ENCODE results near the gene USP36. TPM values are rescaled to one million over a fixed set of nuclear protein-coding genes. Genes with fewer than 3 reads are reported as not detected.
A peak's percentile ranks its signal among the peaks of the same experiment; 100 is the strongest.

The USP36 gene
- total RNA-seq, 3 donors from 2014 or later, result 50.2 to 58.8 (median 55.4) TPM

DNA sequence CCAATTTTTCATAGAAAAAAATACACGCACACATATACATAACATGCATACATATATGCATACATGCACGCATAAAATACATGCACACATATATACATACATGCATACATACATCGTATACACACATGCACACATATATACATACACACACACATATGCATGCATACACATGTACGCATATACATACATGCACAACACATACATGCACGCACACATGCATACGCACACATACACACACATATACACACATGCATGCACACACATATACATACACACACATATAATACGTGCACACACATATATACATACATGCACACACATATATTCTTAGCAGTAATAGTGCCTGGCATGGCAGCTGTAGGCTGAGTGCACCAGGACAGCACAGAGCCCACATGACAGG, 24.9 kb downstream of the USP36 start:
- intact Hi-C loops (cut with DNase I; ENCODE audit: low total_unique reads), result no loop called here
- H3K27me3 ChIP-seq, result no peaks in the 10 kb centered on the region
- H3K4me1 ChIP-seq, result no peaks in the 10 kb centered on the region
- no peak overlapping the region for H3K27ac ChIP-seq
- no peaks in the 10 kb centered on the region for H3K9me3 ChIP-seq
- no peak overlapping the region for H3K4me3 ChIP-seq
- no peak for DNase-seq (ENCODE audit: low spot score in 2 of 2)
- peaks cover 5% of the 10 kb centered on the region for H3K36me3 ChIP-seq
- TF ChIP-seq POLR2A (IDR thresholded peaks at IDR 0.05) (no peak), POLR2AphosphoS5 (IDR thresholded peaks at IDR 0.05) (no peak)
- TF ChIP-seq, protein P1, sequence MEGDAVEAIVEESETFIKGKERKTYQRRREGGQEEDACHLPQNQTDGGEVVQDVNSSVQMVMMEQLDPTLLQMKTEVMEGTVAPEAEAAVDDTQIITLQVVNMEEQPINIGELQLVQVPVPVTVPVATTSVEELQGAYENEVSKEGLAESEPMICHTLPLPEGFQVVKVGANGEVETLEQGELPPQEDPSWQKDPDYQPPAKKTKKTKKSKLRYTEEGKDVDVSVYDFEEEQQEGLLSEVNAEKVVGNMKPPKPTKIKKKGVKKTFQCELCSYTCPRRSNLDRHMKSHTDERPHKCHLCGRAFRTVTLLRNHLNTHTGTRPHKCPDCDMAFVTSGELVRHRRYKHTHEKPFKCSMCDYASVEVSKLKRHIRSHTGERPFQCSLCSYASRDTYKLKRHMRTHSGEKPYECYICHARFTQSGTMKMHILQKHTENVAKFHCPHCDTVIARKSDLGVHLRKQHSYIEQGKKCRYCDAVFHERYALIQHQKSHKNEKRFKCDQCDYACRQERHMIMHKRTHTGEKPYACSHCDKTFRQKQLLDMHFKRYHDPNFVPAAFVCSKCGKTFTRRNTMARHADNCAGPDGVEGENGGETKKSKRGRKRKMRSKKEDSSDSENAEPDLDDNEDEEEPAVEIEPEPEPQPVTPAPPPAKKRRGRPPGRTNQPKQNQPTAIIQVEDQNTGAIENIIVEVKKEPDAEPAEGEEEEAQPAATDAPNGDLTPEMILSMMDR (IDR thresholded peaks at IDR 0.05), result no peak

DNA sequence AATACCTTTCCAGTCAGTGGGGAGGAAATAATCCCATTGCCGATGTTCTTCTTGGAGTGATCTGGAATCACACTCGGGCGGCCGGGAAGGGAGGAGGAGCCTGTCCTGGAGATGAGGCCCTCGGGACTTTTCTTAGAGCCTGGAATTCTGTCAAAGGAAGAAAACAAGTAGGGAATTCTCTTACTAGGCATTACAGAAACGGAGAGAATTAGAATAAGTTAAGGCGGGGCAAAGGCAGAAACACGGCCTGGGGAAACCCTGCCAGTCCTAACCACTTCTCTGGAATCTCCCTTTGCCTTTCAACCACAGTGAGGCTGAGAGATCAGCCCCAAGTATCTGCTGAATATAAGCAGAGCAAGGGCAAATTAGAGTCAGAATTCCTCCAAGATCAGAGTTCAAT, 27.8 kb downstream of the USP36 start:
- peaks cover 3% of the 10 kb centered on the region for H3K36me3 ChIP-seq
- TF ChIP-seq POLR2AphosphoS5 (IDR thresholded peaks at IDR 0.05) (no peak), POLR2A (IDR thresholded peaks at IDR 0.05) (no peak)
- TF ChIP-seq, protein P1 (IDR thresholded peaks at IDR 0.05), result no peak
- H3K27ac ChIP-seq, result peak overlapping the region in 1 of 2 donors; percentile 74
- no peaks in the 10 kb centered on the region for H3K9me3 ChIP-seq
- intact Hi-C loops (cut with DNase I; ENCODE audit: low total_unique reads), result no loop called here
- H3K4me1 ChIP-seq, result no peaks in the 10 kb centered on the region
- no peak for DNase-seq (ENCODE audit: low spot score in 2 of 2)
- H3K27me3 ChIP-seq, result no peaks in the 10 kb centered on the region
- H3K4me3 ChIP-seq, result no peak overlapping the region

DNA sequence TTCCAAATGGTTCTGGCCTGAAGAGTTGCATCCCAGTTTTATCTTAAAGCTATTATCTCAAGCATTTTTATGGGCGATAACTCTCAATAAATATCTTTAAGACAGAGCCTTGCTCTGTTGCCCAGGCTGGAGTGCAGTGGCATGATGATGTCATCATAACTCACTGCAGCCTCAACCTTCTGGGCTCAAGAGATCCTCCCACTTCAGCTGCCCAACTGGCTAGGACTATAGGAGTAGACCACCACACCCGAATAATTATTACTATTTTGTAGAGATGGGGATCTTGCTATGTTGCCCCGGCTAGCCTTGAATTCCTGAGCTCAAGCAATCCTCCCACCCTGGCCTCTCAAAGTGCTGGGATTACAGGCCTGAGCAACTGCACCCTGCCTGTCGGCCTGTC, 32.5 kb downstream of the USP36 start:
- Histone ChIP-seq H3K4me3 (no peak overlapping the region), H3K27ac (no peak overlapping the region), H3K27me3 (no peaks in the 10 kb centered on the region), H3K4me1 (no peaks in the 10 kb centered on the region), H3K9me3 (no peaks in the 10 kb centered on the region), H3K36me3 (peaks cover 6% of the 10 kb centered on the region)
- TF ChIP-seq POLR2AphosphoS5 (IDR thresholded peaks at IDR 0.05) (no peak), POLR2A (IDR thresholded peaks at IDR 0.05) (no peak)
- TF ChIP-seq, protein P1 (IDR thresholded peaks at IDR 0.05), result no peak
- intact Hi-C loops (cut with DNase I; ENCODE audit: low total_unique reads), result loop anchor here (5.0 kb wide), 1 partner anchor 216 kb away; no protein-coding TSS in a partner anchor
- DNase-seq (ENCODE audit: low spot score in 2 of 2), result no peak

DNA sequence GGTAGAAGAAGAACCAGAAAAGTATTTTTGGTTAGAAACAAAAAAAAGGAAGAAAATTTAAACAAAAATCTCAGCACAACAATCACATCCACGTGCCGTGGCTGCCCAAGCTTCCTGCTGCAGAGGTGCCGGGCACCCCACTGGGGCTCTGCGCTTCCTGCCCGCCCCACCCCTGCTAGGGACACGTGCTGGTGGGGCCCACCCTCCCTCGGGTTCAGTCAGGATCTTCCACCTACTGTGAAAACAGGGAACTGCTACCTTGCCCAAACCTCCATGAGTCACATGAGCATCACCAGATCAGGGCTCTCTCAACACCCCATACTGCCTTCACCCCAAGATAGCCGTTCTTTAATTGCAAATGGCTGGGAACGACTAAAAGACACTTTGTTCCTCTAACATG, 34.2 kb downstream of the USP36 start:
- H3K27me3 ChIP-seq, result no peaks in the 10 kb centered on the region
- TF ChIP-seq POLR2A (IDR thresholded peaks at IDR 0.05), result no peak
- TF ChIP-seq, protein P1 (IDR thresholded peaks at IDR 0.05), result no peak
- no peak for TF ChIP-seq POLR2AphosphoS5 (IDR thresholded peaks at IDR 0.05)

DNA sequence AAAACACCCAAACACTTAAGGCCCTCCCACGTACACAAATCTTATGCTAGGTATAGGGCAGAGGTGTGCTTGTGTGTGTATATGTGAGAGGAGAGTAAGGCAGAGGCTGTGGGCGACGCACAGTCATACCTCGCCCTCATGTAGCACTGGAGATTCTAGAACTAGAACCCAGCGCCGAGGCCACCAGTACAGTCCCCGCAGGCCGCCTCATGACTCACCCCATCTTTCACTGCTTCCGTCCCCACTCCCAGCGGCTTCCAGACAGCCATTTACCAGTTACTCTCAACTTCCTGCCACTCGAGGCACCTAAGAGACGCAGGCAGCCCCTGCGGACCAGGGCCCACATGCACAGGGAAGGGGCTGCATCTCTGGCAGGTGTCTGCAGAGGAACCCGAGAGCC, 35.3 kb downstream of the USP36 start:
- H3K27me3 ChIP-seq, result no peaks in the 10 kb centered on the region
- H3K4me1 ChIP-seq, result no peaks in the 10 kb centered on the region
- intact Hi-C loops (cut with DNase I; ENCODE audit: low total_unique reads), result loop anchor here (5.0 kb wide), 1 partner anchor 213 kb away; no protein-coding TSS in a partner anchor
- H3K36me3 ChIP-seq, result peaks cover 6% of the 10 kb centered on the region
- TF ChIP-seq POLR2AphosphoS5 (IDR thresholded peaks at IDR 0.05), result no peak
- TF ChIP-seq POLR2A (IDR thresholded peaks at IDR 0.05), result no peak
- TF ChIP-seq, protein P1 (IDR thresholded peaks at IDR 0.05), result no peak
- no peak for DNase-seq (ENCODE audit: low spot score in 2 of 2)
- H3K4me3 ChIP-seq, result no peak overlapping the region
- H3K9me3 ChIP-seq, result no peaks in the 10 kb centered on the region
- H3K27ac ChIP-seq, result peak overlapping the region; percentile 45 to 85

More for the DNA sequence above, 34.2 kb downstream of the USP36 start:
- peaks cover 6% of the 10 kb centered on the region for H3K36me3 ChIP-seq
- H3K4me1 ChIP-seq, result no peaks in the 10 kb centered on the region
- no peak overlapping the region for H3K27ac ChIP-seq
- DNase-seq (ENCODE audit: low spot score in 2 of 2), result no peak
- H3K9me3 ChIP-seq, result no peaks in the 10 kb centered on the region
- no peak overlapping the region for H3K4me3 ChIP-seq
- intact Hi-C loops (cut with DNase I; ENCODE audit: low total_unique reads), result loop anchor here (5.0 kb wide), 1 partner anchor 214 kb away; no protein-coding TSS in a partner anchor

Data from breast epithelium (tissue), 4 donors.